GM12864 (cell line): ENCODE data around the gene SPA17.
A peak's percentile ranks its signal among the peaks of the same experiment; 100 is the strongest.

ENCODE experiments used
- DNase-seq: peaks from one replicate; pipeline ENCODE4 v3.0.0-alpha.2; 2011; ENCODE audit warnings: low read depth
- H3K4me3 ChIP-seq: 2 replicates; pipeline ENCODE4 v1.5.1; 2011; ENCODE audit warnings: mild to moderate bottlenecking, low read depth, low read length, control low read depth
- TF ChIP-seq, protein P1 (sequence below): IDR thresholded peaks from 2 replicates; pipeline ENCODE4 v1.5.1; 2011; ENCODE audit warnings: low read depth, mild to moderate bottlenecking, moderate library complexity, low read length, control low read depth, inconsistent platforms; ENCODE audit errors: missing control alignments

The SPA17 gene

DNA sequence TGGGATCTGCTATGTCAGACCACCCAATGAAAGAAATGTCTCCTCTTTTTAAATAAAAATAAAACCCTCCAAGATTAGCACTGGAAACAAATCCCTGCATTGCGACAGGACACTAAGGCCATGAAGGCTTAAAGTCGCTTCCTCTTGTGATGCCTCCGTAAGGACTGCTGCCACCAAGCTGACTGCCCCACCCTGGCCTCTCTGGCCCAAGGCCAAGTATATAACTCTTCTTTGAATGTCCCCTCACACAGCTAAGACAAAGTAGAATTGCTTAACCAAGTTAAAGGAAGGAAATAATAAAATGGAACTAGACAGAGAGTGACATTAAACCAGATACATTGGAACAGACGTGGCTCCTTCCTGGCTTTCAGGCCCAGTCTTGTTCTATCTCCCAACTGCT, 58.5 kb downstream of the SPA17 start:
- TF ChIP-seq, protein P1, sequence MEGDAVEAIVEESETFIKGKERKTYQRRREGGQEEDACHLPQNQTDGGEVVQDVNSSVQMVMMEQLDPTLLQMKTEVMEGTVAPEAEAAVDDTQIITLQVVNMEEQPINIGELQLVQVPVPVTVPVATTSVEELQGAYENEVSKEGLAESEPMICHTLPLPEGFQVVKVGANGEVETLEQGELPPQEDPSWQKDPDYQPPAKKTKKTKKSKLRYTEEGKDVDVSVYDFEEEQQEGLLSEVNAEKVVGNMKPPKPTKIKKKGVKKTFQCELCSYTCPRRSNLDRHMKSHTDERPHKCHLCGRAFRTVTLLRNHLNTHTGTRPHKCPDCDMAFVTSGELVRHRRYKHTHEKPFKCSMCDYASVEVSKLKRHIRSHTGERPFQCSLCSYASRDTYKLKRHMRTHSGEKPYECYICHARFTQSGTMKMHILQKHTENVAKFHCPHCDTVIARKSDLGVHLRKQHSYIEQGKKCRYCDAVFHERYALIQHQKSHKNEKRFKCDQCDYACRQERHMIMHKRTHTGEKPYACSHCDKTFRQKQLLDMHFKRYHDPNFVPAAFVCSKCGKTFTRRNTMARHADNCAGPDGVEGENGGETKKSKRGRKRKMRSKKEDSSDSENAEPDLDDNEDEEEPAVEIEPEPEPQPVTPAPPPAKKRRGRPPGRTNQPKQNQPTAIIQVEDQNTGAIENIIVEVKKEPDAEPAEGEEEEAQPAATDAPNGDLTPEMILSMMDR: no peak
- no peak overlapping the region for H3K4me3 ChIP-seq
- DNase-seq: no peak

DNA sequence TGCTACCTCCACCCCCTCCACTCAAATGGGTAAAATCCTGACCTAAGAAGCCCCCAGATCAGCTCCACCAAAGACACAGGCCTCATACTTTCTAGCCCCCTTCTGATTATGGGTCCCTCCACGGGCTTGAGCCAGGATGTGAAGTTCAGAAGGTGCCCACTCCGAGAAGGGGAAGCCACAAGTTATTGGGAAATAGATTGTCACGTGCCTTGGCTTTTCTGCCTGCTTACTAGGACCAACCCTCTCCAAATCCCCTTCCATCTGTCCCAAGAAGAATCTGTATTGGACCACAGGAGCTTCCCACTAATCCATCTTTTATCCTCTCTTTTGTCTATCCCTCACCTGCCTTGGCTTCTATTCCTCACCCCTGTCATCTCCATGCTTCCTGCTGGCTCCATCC, 63.0 kb downstream of the SPA17 start:
- H3K4me3 ChIP-seq: no peak overlapping the region
- TF ChIP-seq, protein P1: no peak
- DNase-seq: no peak

DNA sequence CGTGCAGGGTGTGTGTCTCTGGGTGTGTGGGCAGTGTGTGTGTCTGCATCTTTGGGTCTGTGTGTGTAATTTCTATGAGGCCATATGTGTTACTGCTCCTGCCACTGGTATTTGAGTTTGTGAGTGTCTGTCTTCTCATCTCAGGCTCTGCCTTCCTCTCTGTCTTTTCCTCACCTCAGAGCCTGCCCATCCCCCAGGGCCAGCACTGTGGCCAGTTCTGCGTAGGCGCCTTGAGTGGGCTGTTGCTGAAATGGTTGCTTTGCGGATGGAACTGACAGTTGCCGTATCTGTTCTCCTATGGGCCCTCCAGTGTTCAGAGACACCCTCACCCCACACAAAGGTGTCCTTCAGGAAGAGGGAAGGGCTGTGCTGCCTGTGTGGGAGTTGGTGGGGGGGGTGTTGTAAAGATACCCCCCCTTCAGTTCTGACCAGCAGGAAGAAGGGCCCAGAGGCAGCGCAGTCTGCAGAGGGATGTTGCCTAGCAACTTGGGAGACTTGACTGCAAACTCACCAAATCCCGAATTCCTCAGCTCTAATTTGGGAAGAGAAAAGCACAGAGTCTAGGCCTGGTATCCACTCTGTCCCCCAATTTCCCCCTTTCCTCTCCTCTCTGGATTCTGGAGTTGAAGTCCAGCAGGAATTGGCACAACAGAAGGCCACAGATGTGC, 64.1 kb downstream of the SPA17 start:
- DNase-seq: no peak
- no peak overlapping the region for H3K4me3 ChIP-seq
- TF ChIP-seq, protein P1: no peak

DNA sequence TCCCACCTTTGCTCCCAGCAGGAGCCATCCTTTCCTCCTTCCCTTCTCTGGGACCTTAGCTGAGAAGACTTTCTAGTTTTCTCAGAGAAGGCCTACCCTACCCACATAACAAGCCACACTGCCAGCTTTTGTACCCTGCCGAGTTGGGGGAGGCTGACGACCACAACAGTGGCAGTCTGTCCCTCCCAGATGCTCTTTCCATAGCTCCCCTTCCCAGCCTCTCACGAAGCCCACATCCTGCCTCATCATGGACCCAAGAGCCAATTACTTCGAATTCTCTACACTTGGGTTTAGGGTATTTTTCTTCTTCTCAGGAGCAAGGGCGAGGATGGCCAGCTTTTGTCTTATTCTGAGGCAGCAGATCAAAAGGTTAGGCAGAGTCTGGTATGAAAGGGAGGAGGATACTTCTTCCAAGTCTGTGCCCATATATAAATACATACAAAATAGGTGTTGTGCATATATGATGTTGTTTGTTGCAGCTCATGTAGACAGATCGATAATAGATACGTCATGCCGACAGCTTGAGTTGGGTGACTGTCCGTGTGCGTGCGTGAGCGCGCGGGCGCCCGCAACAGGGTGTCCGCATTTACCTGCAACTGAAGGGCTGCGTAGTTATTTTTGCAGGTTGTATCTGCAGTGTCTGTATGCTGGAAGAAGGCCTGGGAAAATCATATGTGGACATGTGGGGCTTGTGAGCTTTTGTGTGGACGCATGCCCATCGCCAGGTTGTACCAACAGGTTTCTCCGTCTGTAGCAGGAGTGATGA, 65.2 kb downstream of the SPA17 start:
- no peak overlapping the region for H3K4me3 ChIP-seq
- TF ChIP-seq, protein P1: no peak
- no peak for DNase-seq

DNA sequence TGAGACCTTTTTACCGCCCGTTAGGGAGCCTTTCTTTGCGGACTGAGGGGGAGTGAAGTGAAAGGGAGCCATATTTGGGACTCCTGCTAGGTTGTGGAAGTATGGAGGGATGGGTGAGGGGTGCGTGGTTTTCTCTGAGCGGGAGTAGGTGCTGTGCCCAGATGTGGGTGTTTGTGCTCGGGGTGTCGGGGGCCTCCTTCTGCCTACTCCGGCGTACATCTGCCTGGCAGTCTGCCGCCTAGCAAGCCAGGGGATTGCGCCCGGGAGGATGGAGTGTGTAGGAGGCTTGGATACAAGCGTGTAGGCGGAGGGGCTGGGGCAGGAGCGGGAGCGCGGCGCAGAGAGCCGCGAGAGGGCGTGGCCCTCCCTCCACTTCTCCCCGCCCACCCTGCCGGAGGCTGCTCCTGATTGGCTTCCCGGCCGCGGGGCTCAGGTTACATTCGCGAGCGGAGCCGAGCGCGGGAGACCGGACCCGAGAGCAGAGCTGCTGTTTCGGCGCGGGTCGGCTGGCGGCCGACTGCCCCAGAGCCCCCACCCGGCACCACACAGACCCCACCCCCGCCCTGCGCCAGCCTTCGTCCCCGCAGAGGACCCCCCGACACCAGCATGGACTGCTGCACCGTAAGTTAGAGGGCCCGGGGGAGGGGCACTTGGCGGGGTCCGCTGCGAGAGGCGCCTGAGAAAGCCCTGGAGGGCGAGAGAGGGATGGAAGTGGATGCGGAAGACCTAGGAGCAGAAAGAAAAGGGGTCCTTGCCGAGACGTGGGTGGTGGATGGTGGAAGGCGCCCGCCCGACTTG, 66.0 kb downstream of the SPA17 start, which contains the start of gene NRGN:
TSS of gene NRGN (plus strand) at position 464 of the 798 bp plus-strand sequence. CDS start at position 607, 143 bp downstream.
- TF ChIP-seq, protein P1: no peak
- H3K4me3 ChIP-seq: peak within 1 kb of the TSS; percentile 49
- peak; percentile 35 for DNase-seq

DNA sequence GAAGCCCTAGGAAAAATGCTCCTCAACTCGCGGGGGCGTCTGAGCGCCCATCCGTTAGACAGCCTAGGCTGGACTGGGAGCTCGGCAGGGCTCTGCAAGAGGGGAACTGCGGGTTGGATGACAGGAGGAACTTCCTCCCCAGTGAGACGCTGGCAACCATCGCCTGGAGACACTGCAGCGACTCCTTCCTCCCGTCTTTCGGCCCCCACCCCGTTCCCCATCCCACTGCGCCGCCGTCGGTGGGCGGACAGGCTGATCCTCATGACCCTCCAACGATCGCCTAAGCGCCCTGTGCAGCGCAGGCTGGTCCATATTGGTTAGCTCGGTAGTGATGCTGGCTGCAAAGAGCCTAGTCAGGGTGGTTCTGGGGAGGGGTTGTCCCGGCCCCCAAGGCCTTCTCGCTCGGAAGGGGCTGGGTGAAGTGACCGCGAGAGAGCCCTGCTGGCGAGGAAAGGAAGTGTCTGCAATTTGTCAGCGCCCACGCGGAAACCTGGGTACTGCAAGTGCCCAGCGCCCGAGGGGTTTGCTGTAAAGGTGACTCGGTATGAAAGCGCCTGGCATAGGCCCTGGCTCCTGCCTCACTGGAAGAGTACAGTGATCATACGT, 66.7 kb downstream of the SPA17 start:
- peak overlapping the region; percentile 49 for H3K4me3 ChIP-seq
- no peak for DNase-seq
- TF ChIP-seq, protein P1: peak; percentile 68
